ENCODE data around the gene TXNRD1.

- TF ChIP-seq REST (IDR thresholded peaks at IDR 0.05; ENCODE audit: insufficient read depth in 1 of 2, low read depth in 2 of 2, low read length in 2 of 2), result no peak
- no peak for TF ChIP-seq POLR2AphosphoS5 (IDR thresholded peaks at IDR 0.05; ENCODE audit: low read depth, low read length)
- TF ChIP-seq SIN3A (IDR thresholded peaks at IDR 0.05; ENCODE audit: borderline replicate concordance, insufficient read depth, low read length), result no peak
These were observed 134.9 kb downstream of the TXNRD1 start for GRCh38 chr12:104350211-104351056.

Measured in PFSK-1 (cell line).